Measurements from ENCODE around the gene MTARC1. TPM values are rescaled to one million over a fixed set of nuclear protein-coding genes. Genes with fewer than 3 reads are reported as not detected.

MTARC1 gene
- total and polyA plus RNA-seq, 9 donors, result 1.7 to 13.2 (median 4.7) TPM

GRCh38 chr1:220798338-220798737, 11.6 kb downstream of the MTARC1 start:
- Histone ChIP-seq H3K9me3 (no peaks in the 10 kb centered on the region), H3K27ac (no peak overlapping the region), H3K36me3 (no peaks in the 10 kb centered on the region), H3K27me3 (no peaks in the 10 kb centered on the region), H3K4me1 (ENCODE audit: insufficient read depth) (no peaks in the 10 kb centered on the region), H3K4me3 (no peak overlapping the region)
- TF ChIP-seq EP300 (IDR thresholded peaks at IDR 0.05), result no peak
- no peak for TF ChIP-seq POLR2A (IDR thresholded peaks at IDR 0.05)
- TF ChIP-seq, protein P1, sequence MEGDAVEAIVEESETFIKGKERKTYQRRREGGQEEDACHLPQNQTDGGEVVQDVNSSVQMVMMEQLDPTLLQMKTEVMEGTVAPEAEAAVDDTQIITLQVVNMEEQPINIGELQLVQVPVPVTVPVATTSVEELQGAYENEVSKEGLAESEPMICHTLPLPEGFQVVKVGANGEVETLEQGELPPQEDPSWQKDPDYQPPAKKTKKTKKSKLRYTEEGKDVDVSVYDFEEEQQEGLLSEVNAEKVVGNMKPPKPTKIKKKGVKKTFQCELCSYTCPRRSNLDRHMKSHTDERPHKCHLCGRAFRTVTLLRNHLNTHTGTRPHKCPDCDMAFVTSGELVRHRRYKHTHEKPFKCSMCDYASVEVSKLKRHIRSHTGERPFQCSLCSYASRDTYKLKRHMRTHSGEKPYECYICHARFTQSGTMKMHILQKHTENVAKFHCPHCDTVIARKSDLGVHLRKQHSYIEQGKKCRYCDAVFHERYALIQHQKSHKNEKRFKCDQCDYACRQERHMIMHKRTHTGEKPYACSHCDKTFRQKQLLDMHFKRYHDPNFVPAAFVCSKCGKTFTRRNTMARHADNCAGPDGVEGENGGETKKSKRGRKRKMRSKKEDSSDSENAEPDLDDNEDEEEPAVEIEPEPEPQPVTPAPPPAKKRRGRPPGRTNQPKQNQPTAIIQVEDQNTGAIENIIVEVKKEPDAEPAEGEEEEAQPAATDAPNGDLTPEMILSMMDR (IDR thresholded peaks at IDR 0.05), result no peak
- WGBS, 3 donors, result 93 to 96% (median 93%) methylated on average over 2 of the region's 2 CpGs
- intact Hi-C loops (cut with DNase I), result no loop called here
- no peak for DNase-seq

DNA sequence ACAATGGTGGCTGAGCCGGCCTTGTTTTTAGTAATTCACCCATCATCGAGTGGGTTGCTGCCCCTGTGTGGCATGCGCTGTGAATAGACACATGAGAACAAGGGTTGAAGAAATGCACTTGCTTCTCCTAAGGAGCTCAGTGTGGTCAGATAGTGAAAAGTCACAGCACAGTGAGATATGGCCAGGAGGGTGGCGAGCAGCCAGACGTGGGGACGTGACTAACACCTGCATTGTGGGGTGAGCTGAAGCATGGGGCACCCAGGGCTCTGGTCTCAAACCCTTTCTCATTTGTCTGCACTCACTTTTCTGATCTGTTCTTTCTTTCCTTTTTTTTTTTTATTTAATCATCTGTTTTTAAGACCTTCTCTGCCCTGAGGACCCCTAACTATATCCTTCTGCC, 13.5 kb downstream of the MTARC1 start:
- H3K27me3 ChIP-seq, result no peaks in the 10 kb centered on the region
- TF ChIP-seq, protein P1 (IDR thresholded peaks at IDR 0.05), result no peak
- no peak for TF ChIP-seq POLR2A (IDR thresholded peaks at IDR 0.05)
- no peak for TF ChIP-seq EP300 (IDR thresholded peaks at IDR 0.05)
- no peaks in the 10 kb centered on the region for H3K9me3 ChIP-seq
- H3K4me3 ChIP-seq, result no peak overlapping the region
- no peak for DNase-seq
- H3K36me3 ChIP-seq, result no peaks in the 10 kb centered on the region
- no peak overlapping the region for H3K27ac ChIP-seq
- WGBS, 3 donors, result 89 to 92% (median 90%) methylated on average over 6 of the region's 6 CpGs
- intact Hi-C loops (cut with DNase I), result loop anchor here in 1 of 4 donors (10.0 kb wide), 1 partner anchor 635 kb away; no protein-coding TSS in a partner anchor
- H3K4me1 ChIP-seq (ENCODE audit: insufficient read depth), result no peaks in the 10 kb centered on the region

- H3K4me1 ChIP-seq (ENCODE audit: insufficient read depth), result no peaks in the 10 kb centered on the region
- WGBS, 3 donors, result 55 to 66% (median 59%) methylated on average over 10 of the region's 10 CpGs
- H3K27me3 ChIP-seq, result no peaks in the 10 kb centered on the region
- no peak overlapping the region for H3K4me3 ChIP-seq
- intact Hi-C loops (cut with DNase I), result loop anchor here in 1 of 4 donors (10.0 kb wide), 1 partner anchor 631 kb away; no protein-coding TSS in a partner anchor
- no peak for DNase-seq
- no peak for TF ChIP-seq POLR2A (IDR thresholded peaks at IDR 0.05)
- TF ChIP-seq, protein P1 (IDR thresholded peaks at IDR 0.05), result peak in 2 of 3 donors; percentile 50 to 69
- H3K36me3 ChIP-seq, result no peaks in the 10 kb centered on the region
- no peak overlapping the region for H3K27ac ChIP-seq
- H3K9me3 ChIP-seq, result no peaks in the 10 kb centered on the region
Observed at GRCh38 chr1:220803401-220804201, 16.9 kb downstream of the MTARC1 start.

GRCh38 chr1:220804202-220804586, 17.5 kb downstream of the MTARC1 start:
- H3K4me1 ChIP-seq (ENCODE audit: insufficient read depth), result no peaks in the 10 kb centered on the region
- WGBS, 3 donors, result 13 to 37% (median 20%) methylated on average over 5 of the region's 5 CpGs
- no peak overlapping the region for H3K27ac ChIP-seq
- no peaks in the 10 kb centered on the region for H3K36me3 ChIP-seq
- intact Hi-C loops (cut with DNase I), result loop anchor here in 1 of 4 donors (10.0 kb wide), 1 partner anchor 631 kb away; no protein-coding TSS in a partner anchor
- TF ChIP-seq EP300 (IDR thresholded peaks at IDR 0.05) (no peak), POLR2A (IDR thresholded peaks at IDR 0.05) (no peak)
- TF ChIP-seq, protein P1 (IDR thresholded peaks at IDR 0.05), result no peak
- no peaks in the 10 kb centered on the region for H3K27me3 ChIP-seq
- DNase-seq, result no peak
- H3K4me3 ChIP-seq, result no peak overlapping the region
- H3K9me3 ChIP-seq, result no peaks in the 10 kb centered on the region

Measured in ovary (tissue), 9 donors.